Left lung (tissue), 10 donors: ENCODE measurements around the gene SH3TC1. TPM values are rescaled to one million over a fixed set of nuclear protein-coding genes. Genes with fewer than 3 reads are reported as not detected.
A peak's percentile ranks its signal among the peaks of the same experiment; 100 is the strongest.

Experiments
- ATAC-seq: fragments of 200-7000 bp; cut with Tn5 transposase; one replicate; pipeline ENCODE4 v1.9.1; 2020; ENCODE audit warnings: moderate library complexity
- DNase-seq, 4 donors: peaks; one replicate each; pipeline ENCODE4 v3.0.0-alpha.2; 2013 to 2020
- H3K27ac ChIP-seq, 2 donors: fragments of 200-600 bp; sonication (generic) in 1 of 2; one replicate each; pipeline versions ENCODE4 v1.5.0 to v1.8.0; 2020 to 2021
- H3K27me3 ChIP-seq, 2 donors: fragments of 200-600 bp; sonication (generic) in 1 of 2; one replicate each; pipeline versions ENCODE4 v1.5.0 to v1.8.0; 2020 to 2021
- H3K36me3 ChIP-seq, 2 donors: fragments of 200-600 bp; sonication (generic) in 1 of 2; one replicate each; pipeline versions ENCODE4 v1.5.0 to v1.8.0; 2020 to 2021
- H3K4me1 ChIP-seq, 2 donors: fragments of 200-600 bp; one replicate each; pipeline ENCODE4 v1.8.0; 2021
- H3K4me3 ChIP-seq, 2 donors: fragments of 200-600 bp; sonication (generic) in 1 of 2; one replicate each; pipeline versions ENCODE4 v1.5.0 to v1.8.0; 2020 to 2021; ENCODE audit warnings: mild to moderate bottlenecking in 1 of 2
- H3K9me3 ChIP-seq, 2 donors: fragments of 200-600 bp; sonication (generic) in 1 of 2; one replicate each; pipeline versions ENCODE4 v1.5.0 to v1.8.0; 2020 to 2021
- intact Hi-C, 2 donors: fragments of 100-400 bp; cut with DNase I; formaldehyde crosslinking; loops; one replicate each; pipeline versions ENCODE4 v1.11.2 to v1.14.2; 2022
- polyA plus RNA-seq, 6 donors: library from polyadenylated mRNA; unstranded; fragments of 120-200 nt; gene quantifications; one replicate each; pipeline ENCODE4 v1.2.1, GENCODE V29; 2013; ENCODE audit not compliant: insufficient read length in 6 of 6
- total RNA-seq, 2 donors: library from RNA; stranded (reverse); fragmentation: NEBNext Ultra II Directional; extraction: Animal tissue kit (Norgen Biotek cat#: 25700); gene quantifications; one replicate each; pipeline ENCODE4 v1.2.1, GENCODE V29; 2021
- TF ChIP-seq, protein P1 (sequence below), 2 donors: fragments of 200-600 bp; sonication (generic) in 1 of 2; IDR thresholded peaks; one replicate each; pipeline versions ENCODE4 v1.5.0 to v1.8.0; 2021; ENCODE audit warnings: antibody characterized with exemption in 2 of 2
- donor health status: DM: no; HTN: yes; CAD: no.
- donor health status: DM: no; HTN: no; CAD: no.

The SH3TC1 gene
- total and polyA plus RNA-seq, 8 donors, result 22.0 to 46.1 (median 28.3) TPM

DNA sequence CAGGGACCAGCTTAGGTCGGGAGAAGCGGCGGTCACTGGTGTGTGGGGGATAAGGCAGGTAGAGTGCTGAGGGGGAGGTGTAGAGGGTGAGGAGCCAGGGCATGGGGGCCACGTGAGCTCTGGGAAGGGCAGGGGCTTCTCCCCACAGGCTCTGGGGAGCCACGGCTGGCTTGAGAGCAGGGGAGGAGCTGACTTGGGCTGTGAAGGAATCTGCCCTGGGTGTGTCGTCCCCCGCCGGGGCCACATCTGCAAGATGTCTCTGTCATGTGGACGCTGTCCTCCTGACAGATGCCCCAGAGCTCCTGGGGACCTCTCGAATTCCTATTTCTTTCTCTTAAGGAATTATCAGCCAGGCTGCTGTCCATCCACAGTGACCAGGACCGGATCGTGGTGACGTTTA is 15.0 kb downstream of the SH3TC1 start:
- Histone ChIP-seq H3K9me3 (no peaks in the 10 kb centered on the region), H3K4me3 (no peak overlapping the region), H3K4me1 (peaks cover 0 to 33% of the 10 kb centered on the region in 2 donors), H3K27me3 (no peaks in the 10 kb centered on the region), H3K27ac (no peak overlapping the region), H3K36me3 (peaks cover 0 to 83% of the 10 kb centered on the region in 2 donors)
- intact Hi-C loops, result no loop called here
- DNase-seq (peak in 1 of 4 donors; percentile 68), ATAC-seq (no peak)
- TF ChIP-seq, protein P1, sequence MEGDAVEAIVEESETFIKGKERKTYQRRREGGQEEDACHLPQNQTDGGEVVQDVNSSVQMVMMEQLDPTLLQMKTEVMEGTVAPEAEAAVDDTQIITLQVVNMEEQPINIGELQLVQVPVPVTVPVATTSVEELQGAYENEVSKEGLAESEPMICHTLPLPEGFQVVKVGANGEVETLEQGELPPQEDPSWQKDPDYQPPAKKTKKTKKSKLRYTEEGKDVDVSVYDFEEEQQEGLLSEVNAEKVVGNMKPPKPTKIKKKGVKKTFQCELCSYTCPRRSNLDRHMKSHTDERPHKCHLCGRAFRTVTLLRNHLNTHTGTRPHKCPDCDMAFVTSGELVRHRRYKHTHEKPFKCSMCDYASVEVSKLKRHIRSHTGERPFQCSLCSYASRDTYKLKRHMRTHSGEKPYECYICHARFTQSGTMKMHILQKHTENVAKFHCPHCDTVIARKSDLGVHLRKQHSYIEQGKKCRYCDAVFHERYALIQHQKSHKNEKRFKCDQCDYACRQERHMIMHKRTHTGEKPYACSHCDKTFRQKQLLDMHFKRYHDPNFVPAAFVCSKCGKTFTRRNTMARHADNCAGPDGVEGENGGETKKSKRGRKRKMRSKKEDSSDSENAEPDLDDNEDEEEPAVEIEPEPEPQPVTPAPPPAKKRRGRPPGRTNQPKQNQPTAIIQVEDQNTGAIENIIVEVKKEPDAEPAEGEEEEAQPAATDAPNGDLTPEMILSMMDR (IDR thresholded peaks at IDR 0.05), result no peak

- Histone ChIP-seq H3K27ac (no peak overlapping the region), H3K36me3 (peaks cover 0 to 83% of the 10 kb centered on the region in 2 donors), H3K4me3 (no peak overlapping the region), H3K9me3 (no peaks in the 10 kb centered on the region), H3K4me1 (peaks cover 0 to 33% of the 10 kb centered on the region in 2 donors), H3K27me3 (no peaks in the 10 kb centered on the region)
- ATAC-seq, result peak; percentile 68
- peak in 3 of 4 donors; percentile 42 to 87 (median 72) for DNase-seq
- intact Hi-C loops, result no loop called here
- TF ChIP-seq, protein P1 (IDR thresholded peaks at IDR 0.05), result no peak
Observed at GRCh38 chr4:8215001-8215427, 15.9 kb downstream of the SH3TC1 start.

GRCh38 chr4:8215641-8216442 is 16.8 kb downstream of the SH3TC1 start:
- peaks cover 0 to 35% of the 10 kb centered on the region in 2 donors for H3K4me1 ChIP-seq
- DNase-seq (peak in 1 of 4 donors; percentile 65), ATAC-seq (no peak)
- H3K4me3 ChIP-seq, result no peak overlapping the region
- no peaks in the 10 kb centered on the region for H3K9me3 ChIP-seq
- H3K27me3 ChIP-seq, result no peaks in the 10 kb centered on the region
- peaks cover 0 to 88% of the 10 kb centered on the region in 2 donors for H3K36me3 ChIP-seq
- intact Hi-C loops, result no loop called here
- TF ChIP-seq, protein P1 (IDR thresholded peaks at IDR 0.05), result no peak
- H3K27ac ChIP-seq, result no peak overlapping the region

DNA sequence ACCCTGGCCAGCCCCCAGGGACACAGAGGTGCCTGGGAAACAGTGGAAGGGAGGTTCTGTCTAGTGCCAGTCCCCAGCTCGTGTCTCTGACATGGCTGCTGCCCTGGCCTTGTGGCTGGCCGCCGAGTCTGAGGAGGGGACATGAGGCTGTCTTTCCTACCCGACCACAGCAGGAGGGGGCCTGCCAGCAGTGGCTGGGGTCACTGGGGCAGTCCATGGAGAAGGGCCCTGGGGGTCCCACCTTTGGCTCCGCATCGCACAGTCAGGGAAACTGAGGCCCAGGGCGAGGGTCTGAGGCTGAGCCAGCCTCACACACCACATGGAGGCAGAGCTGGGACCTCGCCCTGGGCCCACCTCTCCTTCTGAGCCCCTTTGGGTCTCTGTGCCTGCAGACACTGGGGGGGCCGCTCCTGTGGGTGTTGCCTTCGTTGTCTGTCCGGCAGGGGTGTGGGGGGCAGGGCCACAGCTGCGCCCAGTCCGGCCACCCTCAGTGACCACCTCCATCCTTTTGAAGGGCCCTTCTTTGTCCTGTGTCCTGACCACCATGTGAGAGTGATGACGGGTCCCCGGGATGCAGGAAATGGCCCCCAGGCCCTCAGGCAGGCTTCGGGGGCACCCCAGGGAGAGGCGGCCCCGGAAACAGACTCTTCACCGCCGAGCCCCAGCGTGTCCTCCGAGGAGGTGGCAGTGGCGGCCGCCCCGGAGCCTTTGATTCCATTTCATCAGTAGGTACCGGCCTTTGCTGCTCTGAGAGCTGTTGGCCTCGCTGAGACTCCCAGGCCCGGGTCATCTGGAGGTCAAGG is 17.6 kb downstream of the SH3TC1 start:
- Histone ChIP-seq H3K36me3 (peaks cover 0 to 96% of the 10 kb centered on the region in 2 donors), H3K4me1 (peaks cover 0 to 43% of the 10 kb centered on the region in 2 donors), H3K27ac (no peak overlapping the region), H3K9me3 (no peaks in the 10 kb centered on the region), H3K4me3 (no peak overlapping the region), H3K27me3 (no peaks in the 10 kb centered on the region)
- intact Hi-C loops, result no loop called here
- DNase-seq, result peak in 1 of 4 donors; percentile 67
- TF ChIP-seq, protein P1 (IDR thresholded peaks at IDR 0.05), result no peak
- ATAC-seq, result no peak

DNA sequence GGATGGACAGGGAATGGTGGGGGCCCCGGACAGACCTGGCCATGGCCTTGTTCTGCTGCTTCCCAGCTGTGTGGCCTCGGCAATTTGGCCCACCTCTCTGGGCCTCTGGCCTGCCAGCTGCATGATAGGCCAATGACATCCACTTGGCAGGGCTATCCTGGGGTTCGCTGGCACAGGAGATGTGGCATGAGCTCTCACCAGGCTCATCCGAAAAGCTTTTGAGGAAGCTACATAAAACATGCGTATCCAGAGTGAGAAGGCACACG is 18.1 kb downstream of the SH3TC1 start:
- DNase-seq (no peak), ATAC-seq (no peak)
- Histone ChIP-seq H3K36me3 (peaks cover 0 to 94% of the 10 kb centered on the region in 2 donors), H3K27ac (no peak overlapping the region), H3K27me3 (no peaks in the 10 kb centered on the region), H3K4me3 (no peak overlapping the region), H3K9me3 (no peaks in the 10 kb centered on the region), H3K4me1 (peaks cover 0 to 48% of the 10 kb centered on the region in 2 donors)
- intact Hi-C loops, result no loop called here
- TF ChIP-seq, protein P1 (IDR thresholded peaks at IDR 0.05), result no peak
